HepG2 (cell line): ENCODE measurements around the gene HOXC12.

Experiments used
- CTCF ChIP-seq: sonication (generic); formaldehyde crosslinking; IDR thresholded peaks from 2 replicates; pipeline ENCODE4 v1.5.0; 2020; ENCODE audit warnings: mild to moderate bottlenecking, missing genetic modification reagents, moderate library complexity
- EP300 ChIP-seq, 3 experiments: sonication (generic) in 1 of 3; formaldehyde crosslinking in 1 of 3; IDR thresholded peaks; 2 replicates each; pipeline versions ENCODE4 v1.5.1 to v1.6.1; 2011 to 2020; ENCODE audit warnings: low read depth in 2 of 3, low read length in 2 of 3, borderline replicate concordance in 1 of 3, improper control_type of control experiment in 1 of 3, mild to moderate bottlenecking in 1 of 3, missing genetic modification reagents in 1 of 3, moderate library complexity in 1 of 3
- EZH2 ChIP-seq: conservative IDR thresholded peaks from 2 replicates; pipeline ENCODE4 v1.6.1; 2012; ENCODE audit warnings: mild to moderate bottlenecking, low read depth, low read length, moderate library complexity
- FOXP4 ChIP-seq: sonication (generic); formaldehyde crosslinking; IDR thresholded peaks from 2 replicates; pipeline ENCODE4 v1.4.0; 2020; ENCODE audit warnings: missing genetic modification reagents
- MYC ChIP-seq: sonication (generic); formaldehyde crosslinking; IDR thresholded peaks from 2 replicates; pipeline ENCODE4 v1.9.0; 2021; ENCODE audit warnings: missing genetic modification reagents, borderline replicate concordance
- PATZ1 ChIP-seq: sonication (generic); formaldehyde crosslinking; IDR thresholded peaks from 2 replicates; pipeline ENCODE4 v1.4.0; 2020; ENCODE audit warnings: missing genetic modification reagents
- PHF21A ChIP-seq: sonication (generic); formaldehyde crosslinking; IDR thresholded peaks from 2 replicates; pipeline ENCODE4 v1.5.0; 2020; ENCODE audit warnings: mild to moderate bottlenecking, missing genetic modification reagents
- POLR2A ChIP-seq, 2 experiments: IDR thresholded peaks; 2 replicates each; pipeline ENCODE4 v1.6.1; 2011; ENCODE audit warnings: low read depth in 2 of 2, low read length in 2 of 2, mild to moderate bottlenecking in 1 of 2, moderate library complexity in 1 of 2; ENCODE audit not compliant: insufficient read depth in 1 of 2
- POLR2AphosphoS5 ChIP-seq: IDR thresholded peaks from 2 replicates; pipeline ENCODE4 v1.6.1; 2012; ENCODE audit warnings: low read depth, low read length
- RXRA ChIP-seq: sonication (generic); formaldehyde crosslinking; IDR thresholded peaks from 2 replicates; pipeline ENCODE4 v1.5.1; 2020; ENCODE audit warnings: missing genetic modification reagents
- TF ChIP-seq, protein P1 (sequence below): sonication (generic); formaldehyde crosslinking; IDR thresholded peaks from 2 replicates; pipeline ENCODE4 v1.4.0; 2020; ENCODE audit warnings: missing genetic modification reagents

DNA sequence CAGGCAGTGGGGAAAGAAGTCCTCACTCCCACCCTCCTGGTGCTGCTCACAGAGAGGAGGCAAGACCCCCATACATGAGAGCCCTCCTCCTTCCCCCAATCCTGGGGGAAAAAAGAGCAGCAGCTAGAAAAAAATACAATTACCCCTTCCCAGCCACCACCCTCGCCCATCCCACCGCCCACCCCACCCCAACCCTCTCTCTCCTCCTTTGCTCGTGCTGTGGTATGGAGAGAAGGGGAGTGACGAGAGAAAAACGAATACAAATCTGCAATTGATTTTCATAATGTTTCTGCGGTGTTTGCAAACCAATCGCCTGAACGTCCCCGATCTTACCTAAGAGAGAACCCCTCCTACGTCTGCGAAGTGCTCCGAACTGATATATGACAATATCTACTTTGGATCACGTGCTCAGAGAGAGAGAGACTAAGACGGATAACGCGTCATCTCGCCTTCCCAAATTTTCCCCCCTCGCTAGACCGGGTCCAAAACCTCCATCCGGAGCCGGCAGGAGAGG, 18.1 kb downstream of the HOXC12 start, which contains the start of gene HOXC11:
- TF ChIP-seq CTCF (CRISPR knock-in tag) (no peak), PATZ1 (CRISPR knock-in tag) (no peak), POLR2A (IDR thresholded peaks at IDR 0.05; ENCODE audit: insufficient read depth in 1 of 2, low read depth in 2 of 2, low read length in 2 of 2) (no peak), EZH2 (no peak), EP300 (IDR thresholded peaks at IDR 0.05; ENCODE audit: low read depth in 2 of 2, low read length in 2 of 2) (no peak), EP300 (CRISPR knock-in tag; IDR thresholded peaks at IDR 0.05; ENCODE audit: borderline replicate concordance) (no peak), POLR2AphosphoS5 (no peak), RXRA (no peak), FOXP4 (CRISPR knock-in tag) (no peak), MYC (no peak), PHF21A (CRISPR knock-in tag) (no peak)
- TF ChIP-seq, protein P1, sequence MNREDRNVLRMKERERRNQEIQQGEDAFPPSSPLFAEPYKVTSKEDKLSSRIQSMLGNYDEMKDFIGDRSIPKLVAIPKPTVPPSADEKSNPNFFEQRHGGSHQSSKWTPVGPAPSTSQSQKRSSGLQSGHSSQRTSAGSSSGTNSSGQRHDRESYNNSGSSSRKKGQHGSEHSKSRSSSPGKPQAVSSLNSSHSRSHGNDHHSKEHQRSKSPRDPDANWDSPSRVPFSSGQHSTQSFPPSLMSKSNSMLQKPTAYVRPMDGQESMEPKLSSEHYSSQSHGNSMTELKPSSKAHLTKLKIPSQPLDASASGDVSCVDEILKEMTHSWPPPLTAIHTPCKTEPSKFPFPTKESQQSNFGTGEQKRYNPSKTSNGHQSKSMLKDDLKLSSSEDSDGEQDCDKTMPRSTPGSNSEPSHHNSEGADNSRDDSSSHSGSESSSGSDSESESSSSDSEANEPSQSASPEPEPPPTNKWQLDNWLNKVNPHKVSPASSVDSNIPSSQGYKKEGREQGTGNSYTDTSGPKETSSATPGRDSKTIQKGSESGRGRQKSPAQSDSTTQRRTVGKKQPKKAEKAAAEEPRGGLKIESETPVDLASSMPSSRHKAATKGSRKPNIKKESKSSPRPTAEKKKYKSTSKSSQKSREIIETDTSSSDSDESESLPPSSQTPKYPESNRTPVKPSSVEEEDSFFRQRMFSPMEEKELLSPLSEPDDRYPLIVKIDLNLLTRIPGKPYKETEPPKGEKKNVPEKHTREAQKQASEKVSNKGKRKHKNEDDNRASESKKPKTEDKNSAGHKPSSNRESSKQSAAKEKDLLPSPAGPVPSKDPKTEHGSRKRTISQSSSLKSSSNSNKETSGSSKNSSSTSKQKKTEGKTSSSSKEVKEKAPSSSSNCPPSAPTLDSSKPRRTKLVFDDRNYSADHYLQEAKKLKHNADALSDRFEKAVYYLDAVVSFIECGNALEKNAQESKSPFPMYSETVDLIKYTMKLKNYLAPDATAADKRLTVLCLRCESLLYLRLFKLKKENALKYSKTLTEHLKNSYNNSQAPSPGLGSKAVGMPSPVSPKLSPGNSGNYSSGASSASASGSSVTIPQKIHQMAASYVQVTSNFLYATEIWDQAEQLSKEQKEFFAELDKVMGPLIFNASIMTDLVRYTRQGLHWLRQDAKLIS (CRISPR knock-in tag), result no peak
